Mesothelial cell of epicardium (in vitro differentiated cells): ENCODE results near the gene ITPR2. TPM values are rescaled to one million over a fixed set of nuclear protein-coding genes. Genes with fewer than 3 reads are reported as not detected.

Source experiments
- DNase-seq, 2 experiments: peaks; one replicate each; pipeline ENCODE4 v3.0.0; 2021; ENCODE audit warnings: low spot score in 2 of 2; ENCODE audit not compliant: unreplicated experiment in 2 of 2
- H3K27ac Mint-ChIP-seq: 2 replicates; pipeline ENCODE4 v1.8.0; 2021; ENCODE audit warnings: mixed read lengths
- H3K27me3 Mint-ChIP-seq: 2 replicates; pipeline ENCODE4 v1.8.0; 2021; ENCODE audit warnings: low read depth, mixed read lengths
- H3K36me3 Mint-ChIP-seq: 2 replicates; pipeline ENCODE4 v1.8.0; 2021; ENCODE audit warnings: mixed read lengths
- H3K4me1 Mint-ChIP-seq: 2 replicates; pipeline ENCODE4 v1.8.0; 2021; ENCODE audit warnings: mixed read lengths
- H3K4me3 Mint-ChIP-seq: 2 replicates; pipeline ENCODE4 v1.8.0; 2021; ENCODE audit warnings: mild to moderate bottlenecking, moderate library complexity, mixed read lengths
- H3K9me3 Mint-ChIP-seq: 2 replicates; pipeline ENCODE4 v1.8.0; 2021; ENCODE audit warnings: mixed read lengths
- CTCF ChIP-seq: fragments of 200-600 bp; sonication (generic); IDR thresholded peaks from one replicate; pipeline ENCODE4 v1.5.0; 2021; ENCODE audit warnings: antibody characterized with exemption; ENCODE audit not compliant: unreplicated experiment
- total RNA-seq: library from RNA; stranded (reverse); gene quantifications from 3 replicates; pipeline ENCODE4 v1.2.1, GENCODE V29; 2021

The ITPR2 gene
- total RNA-seq, 1 donor from 2014 or later = 62.3 TPM

DNA sequence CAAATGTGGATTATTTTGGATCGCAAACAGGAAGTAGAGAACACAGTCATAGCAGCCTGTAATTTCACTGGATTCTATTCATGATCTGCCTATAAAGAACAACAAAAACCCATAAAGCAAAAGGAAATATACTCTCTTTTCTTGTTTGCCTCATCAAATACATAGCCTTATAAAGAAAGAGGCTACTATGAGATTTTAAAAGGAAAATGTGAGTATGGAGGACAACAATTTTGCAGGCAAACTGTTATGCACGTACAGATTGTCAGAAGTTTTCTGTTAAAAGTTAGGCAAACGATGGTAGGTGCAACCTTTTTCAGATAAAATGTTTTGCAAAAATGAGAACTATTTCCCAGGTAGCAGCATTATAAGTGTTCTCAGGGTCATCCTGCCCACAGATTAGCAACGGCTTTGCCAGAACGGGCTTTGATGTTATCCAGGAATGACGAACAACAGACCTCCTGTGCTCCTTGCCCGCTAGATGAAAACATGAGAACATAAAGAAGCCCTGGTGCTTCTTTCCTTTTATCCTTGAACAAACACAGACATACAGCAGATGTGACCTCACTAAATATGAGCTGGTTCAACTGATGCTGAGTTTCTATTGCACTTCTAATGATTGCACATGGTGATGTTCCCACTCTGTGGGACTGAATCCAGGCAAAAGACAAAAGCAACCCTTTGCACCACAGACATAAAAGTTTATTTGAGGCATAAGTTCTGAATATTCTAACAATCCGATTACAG is 88.1 kb downstream of the ITPR2 start:
- peaks cover 77% of the 10 kb centered on the region for H3K4me1 Mint-ChIP-seq
- DNase-seq = no peak
- no peaks in the 10 kb centered on the region for H3K27me3 Mint-ChIP-seq
- no peaks in the 10 kb centered on the region for H3K9me3 Mint-ChIP-seq
- peak overlapping the region; percentile 3 for H3K4me3 Mint-ChIP-seq
- peak overlapping the region; percentile 85 for H3K27ac Mint-ChIP-seq
- no peaks in the 10 kb centered on the region for H3K36me3 Mint-ChIP-seq
- TF ChIP-seq CTCF = no peak

DNA sequence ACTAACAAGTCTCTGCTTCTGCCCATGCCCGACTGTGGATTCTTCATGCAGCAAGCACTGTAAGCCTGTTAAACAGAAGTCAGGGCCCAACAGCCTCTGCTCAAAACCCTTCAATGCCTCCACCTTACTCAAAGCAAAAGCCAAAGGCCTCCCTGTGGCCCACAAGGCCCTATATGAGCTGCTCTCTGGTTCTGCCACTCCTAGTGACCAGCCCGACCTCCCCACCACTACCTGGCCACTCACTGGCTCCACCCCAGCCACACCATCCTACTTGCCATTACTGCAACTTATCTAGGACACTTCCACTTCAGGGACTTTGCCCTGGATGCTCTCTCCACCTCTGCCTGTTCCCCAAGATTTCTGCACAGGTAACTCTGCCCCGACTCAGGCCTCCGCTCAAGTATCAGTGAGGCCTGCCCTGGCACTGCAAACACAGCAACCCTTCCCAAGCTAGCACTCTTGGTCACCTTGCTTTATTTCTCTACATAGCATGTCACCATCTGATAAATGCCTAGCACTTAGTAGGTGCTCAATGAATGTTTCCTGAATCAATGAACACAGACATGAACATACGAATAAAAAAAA is 88.9 kb downstream of the ITPR2 start:
- H3K4me3 Mint-ChIP-seq = no peak overlapping the region

GRCh38 chr12:26741584-26742227 is 91.3 kb downstream of the ITPR2 start:
- TF ChIP-seq CTCF = no peak
- H3K9me3 Mint-ChIP-seq = peaks cover 17% of the 10 kb centered on the region
- no peaks in the 10 kb centered on the region for H3K27me3 Mint-ChIP-seq
- no peak for DNase-seq
- peaks cover 53% of the 10 kb centered on the region for H3K4me1 Mint-ChIP-seq
- no peak overlapping the region for H3K4me3 Mint-ChIP-seq
- peaks cover 15% of the 10 kb centered on the region for H3K36me3 Mint-ChIP-seq
- peak overlapping the region; percentile 62 for H3K27ac Mint-ChIP-seq

More for the DNA sequence above, 88.9 kb downstream of the ITPR2 start:
- peaks cover 3% of the 10 kb centered on the region for H3K9me3 Mint-ChIP-seq
- DNase-seq = no peak
- no peaks in the 10 kb centered on the region for H3K27me3 Mint-ChIP-seq
- H3K4me1 Mint-ChIP-seq = peaks cover 72% of the 10 kb centered on the region
- H3K27ac Mint-ChIP-seq = peak overlapping the region; percentile 85
- peaks cover 3% of the 10 kb centered on the region for H3K36me3 Mint-ChIP-seq
- TF ChIP-seq CTCF = no peak

DNA sequence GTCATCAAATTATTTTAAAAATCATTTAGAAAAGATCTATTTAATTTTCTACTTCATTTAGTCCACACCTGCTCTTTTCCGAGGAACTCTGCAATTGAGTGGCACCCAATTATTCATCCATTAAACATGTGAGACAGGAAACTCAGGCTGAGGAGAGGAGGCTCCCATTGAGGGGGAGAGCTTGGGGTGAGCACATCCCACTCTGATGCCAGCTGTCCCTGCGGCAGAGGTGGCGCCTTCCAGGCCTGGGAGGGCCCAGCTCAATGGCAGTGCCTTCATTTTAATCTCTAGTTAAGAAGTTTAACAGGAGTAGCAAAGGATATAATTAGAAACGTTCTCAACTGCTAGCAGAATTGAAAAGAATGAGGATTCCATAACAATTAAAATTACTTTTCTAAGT is 92.0 kb downstream of the ITPR2 start:
- H3K27me3 Mint-ChIP-seq = no peaks in the 10 kb centered on the region
- peaks cover 17% of the 10 kb centered on the region for H3K9me3 Mint-ChIP-seq
- no peak for DNase-seq
- TF ChIP-seq CTCF = no peak
- peaks cover 46% of the 10 kb centered on the region for H3K4me1 Mint-ChIP-seq
- H3K36me3 Mint-ChIP-seq = peaks cover 16% of the 10 kb centered on the region
- peak overlapping the region; percentile 62 for H3K27ac Mint-ChIP-seq
- H3K4me3 Mint-ChIP-seq = no peak overlapping the region

DNA sequence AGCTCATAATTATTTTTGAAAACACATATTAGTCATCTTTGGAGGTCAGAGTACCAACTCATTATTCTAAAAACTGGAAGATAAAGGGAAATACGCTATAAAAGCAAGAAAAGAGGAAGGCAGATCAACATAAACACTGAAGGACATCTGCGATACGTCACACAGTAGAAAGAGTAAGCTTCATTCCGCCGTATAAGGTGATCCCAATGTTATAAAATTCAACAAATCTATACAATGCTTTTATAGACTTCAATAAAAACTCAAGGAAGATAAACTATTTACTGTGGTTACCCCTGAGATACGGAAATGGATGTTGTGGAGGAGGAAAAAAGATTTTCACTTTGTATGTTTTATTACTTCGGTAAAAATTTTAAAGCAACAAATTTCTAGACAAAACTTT is 92.6 kb downstream of the ITPR2 start:
- DNase-seq = no peak
- Mint-ChIP-seq H3K27me3 (no peaks in the 10 kb centered on the region), H3K36me3 (peaks cover 16% of the 10 kb centered on the region), H3K27ac (peak overlapping the region; percentile 57), H3K9me3 (peaks cover 17% of the 10 kb centered on the region), H3K4me1 (peaks cover 41% of the 10 kb centered on the region), H3K4me3 (no peak overlapping the region)
- no peak for TF ChIP-seq CTCF
